HepG2 (cell line): ENCODE data around the gene HIVEP2. TPM values are rescaled to one million over a fixed set of nuclear protein-coding genes. Genes with fewer than 3 reads are reported as not detected.

Experiments
- ARID2 ChIP-seq: sonication (generic); formaldehyde crosslinking; IDR thresholded peaks from 2 replicates; pipeline ENCODE4 v1.8.1; 2022; ENCODE audit warnings: mild to moderate bottlenecking, missing genetic modification reagents, borderline replicate concordance
- DRAP1 ChIP-seq: IDR thresholded peaks from 2 replicates; pipeline ENCODE4 v1.6.1; 2016; ENCODE audit warnings: missing genetic modification reagents, missing compliant biosample characterization
- E2F1 ChIP-seq: sonication (generic); formaldehyde crosslinking; IDR thresholded peaks from 2 replicates; pipeline ENCODE4 v1.5.0; 2020; ENCODE audit warnings: missing genetic modification reagents
- EHMT2 ChIP-seq: fragments of 200-600 bp; sonication (generic); IDR thresholded peaks from 2 replicates; pipeline ENCODE4 v1.7.0; 2017; ENCODE audit warnings: antibody characterized with exemption, low read depth, low read length, borderline replicate concordance
- FOXJ3 ChIP-seq: sonication (generic); formaldehyde crosslinking; IDR thresholded peaks from 2 replicates; pipeline ENCODE4 v1.4.0; 2020; ENCODE audit warnings: missing genetic modification reagents, mild to moderate bottlenecking, borderline replicate concordance
- HNRNPH1 ChIP-seq: fragments of 200-400 bp; formaldehyde crosslinking; optimal IDR thresholded peaks from 2 replicates; pipeline ENCODE3; 2017; ENCODE audit warnings: mild to moderate bottlenecking, low read depth, low read length
- KLF15 ChIP-seq: sonication (generic); formaldehyde crosslinking; IDR thresholded peaks from 2 replicates; pipeline ENCODE4 v1.8.1; 2023; ENCODE audit warnings: borderline replicate concordance, mild to moderate bottlenecking, inconsistent platforms, missing genetic modification reagents, mixed read lengths
- KMT2B ChIP-seq: IDR thresholded peaks from 2 replicates; pipeline ENCODE4 v1.6.1; 2016; ENCODE audit warnings: missing genetic modification reagents, missing compliant biosample characterization
- NFE2L2 ChIP-seq: fragments of 150-350 bp; IDR thresholded peaks from 2 replicates; pipeline ENCODE4 v1.6.1; 2014; ENCODE audit warnings: low read length
- PLRG1 ChIP-seq: fragments of 450-650 bp; conservative IDR thresholded peaks from 2 replicates; pipeline ENCODE4 v1.6.1; 2016
- SP5 ChIP-seq: IDR thresholded peaks from 2 replicates; pipeline ENCODE4 v1.6.1; 2016; ENCODE audit warnings: low read depth, borderline replicate concordance
- THAP7 ChIP-seq: sonication (generic); formaldehyde crosslinking; IDR thresholded peaks from 2 replicates; pipeline ENCODE4 v1.8.1; 2023; ENCODE audit warnings: mild to moderate bottlenecking, missing genetic modification reagents
- ZNF746 ChIP-seq: sonication (generic); formaldehyde crosslinking; IDR thresholded peaks from 2 replicates; pipeline ENCODE4 v1.8.0; 2022; ENCODE audit warnings: mild to moderate bottlenecking, missing genetic modification reagents
- ZNF790 ChIP-seq: sonication (generic); formaldehyde crosslinking; IDR thresholded peaks from 2 replicates; pipeline ENCODE4 v1.8.0; 2022; ENCODE audit warnings: missing genetic modification reagents, mild to moderate bottlenecking, borderline replicate concordance
- polyA plus RNA-seq, 8 experiments: library from polyadenylated mRNA; depleted of rRNA in 3 of 8; stranded (reverse) in 7 of 8; unstranded in 1 of 8; fragments of >200 nt; fragmentation: Illumina TruSeq in 4 of 8; extraction: Trizol in 4 of 8; gene quantifications; 2 replicates each; pipeline versions ENCODE4 v1.2.1 to v1.2.3, GENCODE V29; 2011 to 2016; ENCODE audit warnings: low read depth in 4 of 8, missing spikeins in 1 of 8, mixed read lengths in 1 of 8; ENCODE audit not compliant: insufficient read depth in 1 of 8
- total RNA-seq, 5 experiments: library from RNA; depleted of rRNA; stranded (reverse); fragments of >200 nt; fragmentation: Illumina TruSeq; extraction: Trizol; gene quantifications; 2 replicates each; pipeline ENCODE4 v1.2.3, GENCODE V29; 2016; ENCODE audit warnings: low read depth in 1 of 5
- TF ChIP-seq, protein P1 (sequence below): sonication (generic); formaldehyde crosslinking; IDR thresholded peaks from 2 replicates; pipeline ENCODE4 v1.4.0; 2020; ENCODE audit warnings: missing genetic modification reagents
- TF ChIP-seq, protein P2 (sequence below): sonication (generic); formaldehyde crosslinking; IDR thresholded peaks from 2 replicates; pipeline ENCODE4 v1.5.0; 2020; ENCODE audit warnings: missing genetic modification reagents
- TF ChIP-seq, protein P3 (sequence below): sonication (generic); formaldehyde crosslinking; IDR thresholded peaks from 2 replicates; pipeline ENCODE4 v1.8.0; 2022; ENCODE audit warnings: mild to moderate bottlenecking, missing genetic modification reagents
- TF ChIP-seq, protein P4 (sequence below): sonication (generic); formaldehyde crosslinking; IDR thresholded peaks from 2 replicates; pipeline ENCODE4 v1.4.0; 2020; ENCODE audit warnings: mild to moderate bottlenecking, missing genetic modification reagents

Gene HIVEP2
- total and polyA plus RNA-seq, 2 of the 13 experiments (the other 11 are each of a cell fraction or from before 2014, with no cell fraction given), result 3.4 to 12.9 TPM

- TF ChIP-seq, protein P1, sequence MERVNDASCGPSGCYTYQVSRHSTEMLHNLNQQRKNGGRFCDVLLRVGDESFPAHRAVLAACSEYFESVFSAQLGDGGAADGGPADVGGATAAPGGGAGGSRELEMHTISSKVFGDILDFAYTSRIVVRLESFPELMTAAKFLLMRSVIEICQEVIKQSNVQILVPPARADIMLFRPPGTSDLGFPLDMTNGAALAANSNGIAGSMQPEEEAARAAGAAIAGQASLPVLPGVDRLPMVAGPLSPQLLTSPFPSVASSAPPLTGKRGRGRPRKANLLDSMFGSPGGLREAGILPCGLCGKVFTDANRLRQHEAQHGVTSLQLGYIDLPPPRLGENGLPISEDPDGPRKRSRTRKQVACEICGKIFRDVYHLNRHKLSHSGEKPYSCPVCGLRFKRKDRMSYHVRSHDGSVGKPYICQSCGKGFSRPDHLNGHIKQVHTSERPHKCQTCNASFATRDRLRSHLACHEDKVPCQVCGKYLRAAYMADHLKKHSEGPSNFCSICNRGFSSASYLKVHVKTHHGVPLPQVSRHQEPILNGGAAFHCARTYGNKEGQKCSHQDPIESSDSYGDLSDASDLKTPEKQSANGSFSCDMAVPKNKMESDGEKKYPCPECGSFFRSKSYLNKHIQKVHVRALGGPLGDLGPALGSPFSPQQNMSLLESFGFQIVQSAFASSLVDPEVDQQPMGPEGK, result no peak
- TF ChIP-seq, protein P2, sequence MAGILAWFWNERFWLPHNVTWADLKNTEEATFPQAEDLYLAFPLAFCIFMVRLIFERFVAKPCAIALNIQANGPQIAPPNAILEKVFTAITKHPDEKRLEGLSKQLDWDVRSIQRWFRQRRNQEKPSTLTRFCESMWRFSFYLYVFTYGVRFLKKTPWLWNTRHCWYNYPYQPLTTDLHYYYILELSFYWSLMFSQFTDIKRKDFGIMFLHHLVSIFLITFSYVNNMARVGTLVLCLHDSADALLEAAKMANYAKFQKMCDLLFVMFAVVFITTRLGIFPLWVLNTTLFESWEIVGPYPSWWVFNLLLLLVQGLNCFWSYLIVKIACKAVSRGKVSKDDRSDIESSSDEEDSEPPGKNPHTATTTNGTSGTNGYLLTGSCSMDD (CRISPR knock-in tag), result no peak
- TF ChIP-seq SP5 (CRISPR knock-in tag) (0 out of 2 replicates have a peak, but pooled peaks have one; percentile 11), PLRG1 (no peak), THAP7 (CRISPR knock-in tag) (no peak; the same call in 1 of the 2 replicates), KMT2B (CRISPR knock-in tag) (no peak), E2F1 (CRISPR knock-in tag) (no peak), ZNF790 (CRISPR knock-in tag) (no peak), DRAP1 (0 out of 2 replicates have a peak, but pooled peaks have one; percentile 34), FOXJ3 (CRISPR knock-in tag) (0 out of 2 replicates have a peak, but pooled peaks have one; percentile 38), EHMT2 (no peak), KLF15 (CRISPR knock-in tag) (no peak), NFE2L2 (no peak), ARID2 (CRISPR knock-in tag) (no peak), HNRNPH1 (no peak), ZNF746 (CRISPR knock-in tag) (no peak)
- TF ChIP-seq, protein P3, sequence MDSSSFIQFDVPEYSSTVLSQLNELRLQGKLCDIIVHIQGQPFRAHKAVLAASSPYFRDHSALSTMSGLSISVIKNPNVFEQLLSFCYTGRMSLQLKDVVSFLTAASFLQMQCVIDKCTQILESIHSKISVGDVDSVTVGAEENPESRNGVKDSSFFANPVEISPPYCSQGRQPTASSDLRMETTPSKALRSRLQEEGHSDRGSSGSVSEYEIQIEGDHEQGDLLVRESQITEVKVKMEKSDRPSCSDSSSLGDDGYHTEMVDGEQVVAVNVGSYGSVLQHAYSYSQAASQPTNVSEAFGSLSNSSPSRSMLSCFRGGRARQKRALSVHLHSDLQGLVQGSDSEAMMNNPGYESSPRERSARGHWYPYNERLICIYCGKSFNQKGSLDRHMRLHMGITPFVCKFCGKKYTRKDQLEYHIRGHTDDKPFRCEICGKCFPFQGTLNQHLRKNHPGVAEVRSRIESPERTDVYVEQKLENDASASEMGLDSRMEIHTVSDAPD (CRISPR knock-in tag), result no peak
- TF ChIP-seq, protein P4, sequence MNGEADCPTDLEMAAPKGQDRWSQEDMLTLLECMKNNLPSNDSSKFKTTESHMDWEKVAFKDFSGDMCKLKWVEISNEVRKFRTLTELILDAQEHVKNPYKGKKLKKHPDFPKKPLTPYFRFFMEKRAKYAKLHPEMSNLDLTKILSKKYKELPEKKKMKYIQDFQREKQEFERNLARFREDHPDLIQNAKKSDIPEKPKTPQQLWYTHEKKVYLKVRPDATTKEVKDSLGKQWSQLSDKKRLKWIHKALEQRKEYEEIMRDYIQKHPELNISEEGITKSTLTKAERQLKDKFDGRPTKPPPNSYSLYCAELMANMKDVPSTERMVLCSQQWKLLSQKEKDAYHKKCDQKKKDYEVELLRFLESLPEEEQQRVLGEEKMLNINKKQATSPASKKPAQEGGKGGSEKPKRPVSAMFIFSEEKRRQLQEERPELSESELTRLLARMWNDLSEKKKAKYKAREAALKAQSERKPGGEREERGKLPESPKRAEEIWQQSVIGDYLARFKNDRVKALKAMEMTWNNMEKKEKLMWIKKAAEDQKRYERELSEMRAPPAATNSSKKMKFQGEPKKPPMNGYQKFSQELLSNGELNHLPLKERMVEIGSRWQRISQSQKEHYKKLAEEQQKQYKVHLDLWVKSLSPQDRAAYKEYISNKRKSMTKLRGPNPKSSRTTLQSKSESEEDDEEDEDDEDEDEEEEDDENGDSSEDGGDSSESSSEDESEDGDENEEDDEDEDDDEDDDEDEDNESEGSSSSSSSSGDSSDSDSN (CRISPR knock-in tag), result no peak
These were observed 228.9 kb downstream of the HIVEP2 start (continued) for GRCh38 chr6:142716097-142716496.
